PC-3 (cell line): ENCODE data around the gene ARHGAP22. TPM values are rescaled to one million over a fixed set of nuclear protein-coding genes. Genes with fewer than 3 reads are reported as not detected.

ENCODE experiments used
- ATAC-seq: fragments of 200-7000 bp; cut with Tn5 transposase; 2 replicates; pipeline ENCODE4 v1.9.1; 2020; ENCODE audit warnings: mild to moderate bottlenecking, moderate library complexity
- BruUV-seq: library from RNA; stranded (reverse); fragments of 400-500 nt; replicated peaks from 2 replicates; lab custom pipeline; 2021; lab: Mats Ljungman, UMichigan
- CTCF ChIA-PET: fragments of 300-600 bp; sonication (Branson Sonifier 250); formaldehyde crosslinking; loops from one replicate; lab custom pipeline; 2022; ENCODE audit warnings: antibody characterized with exemption; lab: Charles Lee
- POLR2A ChIA-PET: fragments of 300-600 bp; sonication (Branson Sonifier 250); formaldehyde crosslinking; loops from one replicate; lab custom pipeline; 2022; ENCODE audit warnings: antibody characterized with exemption; ENCODE audit not compliant: unreplicated experiment; lab: Charles Lee
- DNase-seq: peaks from one replicate; pipeline ENCODE4 v3.0.0-alpha.2; 2015
- H2AFZ ChIP-seq: fragments of 300-600 bp; sonication (generic); 2 replicates; pipeline ENCODE4 v1.6.0; 2016; ENCODE audit warnings: antibody characterized with exemption, low read length
- H3F3A ChIP-seq: fragments of 300-600 bp; sonication (generic); one replicate; pipeline ENCODE4 v1.6.0; 2017; ENCODE audit warnings: antibody characterized with exemption, low read length, control low read depth, mild to moderate bottlenecking; ENCODE audit not compliant: unreplicated experiment
- H3K27ac ChIP-seq: fragments of 300-600 bp; sonication (generic); 2 replicates; pipeline ENCODE4 v1.5.1; 2016; ENCODE audit warnings: mild to moderate bottlenecking, low read length
- H3K27me3 ChIP-seq: fragments of 300-600 bp; sonication (generic); 2 replicates; pipeline ENCODE4 v1.6.1; 2016; ENCODE audit warnings: low read length, mixed read lengths
- H3K36me3 ChIP-seq: fragments of 300-600 bp; sonication (generic); 2 replicates; pipeline ENCODE4 v1.6.1; 2016; ENCODE audit warnings: low read depth, mixed run types, low read length, mixed read lengths
- H3K4me1 ChIP-seq: fragments of 300-600 bp; sonication (generic); 2 replicates; pipeline ENCODE4 v1.5.1; 2016; ENCODE audit warnings: low read length; ENCODE audit not compliant: insufficient read depth
- H3K4me2 ChIP-seq: fragments of 300-600 bp; sonication (generic); 2 replicates; pipeline ENCODE4 v1.6.0; 2016; ENCODE audit warnings: low read length
- H3K4me3 ChIP-seq: fragments of 300-600 bp; sonication (generic); 2 replicates; pipeline ENCODE4 v1.5.1; 2016; ENCODE audit warnings: mild to moderate bottlenecking, low read length, mixed read lengths
- H3K79me2 ChIP-seq: fragments of 300-600 bp; sonication (generic); 2 replicates; pipeline ENCODE4 v1.6.1; 2017; ENCODE audit warnings: low read length, mixed read lengths
- H3K9ac ChIP-seq: fragments of 300-600 bp; sonication (generic); 2 replicates; pipeline ENCODE4 v1.6.0; 2016; ENCODE audit warnings: mild to moderate bottlenecking, low read length
- H3K9me2 ChIP-seq: fragments of 300-600 bp; sonication (generic); replicated peaks from 2 replicates; pipeline ENCODE4 v1.6.1; 2016; ENCODE audit warnings: mixed run types, low read length, mixed read lengths
- H3K9me3 ChIP-seq: fragments of 300-600 bp; sonication (generic); 2 replicates; pipeline ENCODE4 v1.6.1; 2016; ENCODE audit warnings: low read length, mixed read lengths
- H4K20me1 ChIP-seq: fragments of 300-600 bp; sonication (generic); 2 replicates; pipeline ENCODE4 v1.6.1; 2016; ENCODE audit warnings: low read length, mixed read lengths
- CTCF ChIP-seq: fragments of 300-600 bp; sonication (generic); conservative IDR thresholded peaks from 2 replicates; pipeline ENCODE4 v1.5.1; 2017; ENCODE audit warnings: antibody characterized with exemption, low read depth, mild to moderate bottlenecking, low read length
- EZH2 ChIP-seq: fragments of 300-600 bp; sonication (generic); IDR thresholded peaks from one replicate; pipeline ENCODE4 v1.6.1; 2017; ENCODE audit warnings: antibody characterized with exemption, mild to moderate bottlenecking, low read length; ENCODE audit not compliant: unreplicated experiment
- EZH2phosphoT487 ChIP-seq: fragments of 300-600 bp; sonication (generic); IDR thresholded peaks from 2 replicates; pipeline ENCODE4 v1.6.1; 2018; ENCODE audit warnings: mild to moderate bottlenecking, antibody characterized with exemption, low read length, borderline replicate concordance
- intact Hi-C: fragments of 100-400 bp; cut with micrococcal nuclease; formaldehyde crosslinking; loops from 2 replicates; pipeline ENCODE4 v1.9.0; 2023
- total RNA-seq: library from RNA; depleted of rRNA; stranded (reverse); fragments of >200 nt; gene quantifications from 2 replicates; pipeline ENCODE4 v1.2.3, GENCODE V29; 2014

The ARHGAP22 gene
- total RNA-seq, 1 experiment from 2014 or later, result 12.2 TPM

- H4K20me1 ChIP-seq, result no peaks in the 10 kb centered on the region; the same call in none of the 2 replicates
- intact Hi-C loops, result no loop called here
- H3F3A ChIP-seq, result no peaks in the 10 kb centered on the region
- no peaks in the 10 kb centered on the region for H3K9me2 ChIP-seq
- no peak overlapping the region for H3K4me2 ChIP-seq
- no peaks in the 10 kb centered on the region for H3K27me3 ChIP-seq
- H3K9ac ChIP-seq, result no peak overlapping the region
- no TSS peak for BruUV-seq
- H3K9me3 ChIP-seq, result no peaks in the 10 kb centered on the region
- no peak for TF ChIP-seq EZH2
- TF ChIP-seq CTCF, result no peak
- TF ChIP-seq EZH2phosphoT487, result no peak
- ATAC-seq, result no peak
- H3K79me2 ChIP-seq, result peaks cover 25% of the 10 kb centered on the region
- H3K4me1 ChIP-seq, result peaks cover 14% of the 10 kb centered on the region
- no peak overlapping the region for H2AFZ ChIP-seq
- no peaks in the 10 kb centered on the region for H3K36me3 ChIP-seq
- ChIA-PET POLR2A (no interaction called here), CTCF (interaction anchor here (0.6 kb wide), 1 partner anchor 57 kb away, joined by 9 read pairs; no protein-coding TSS in a partner anchor)
- H3K27ac ChIP-seq, result no peak overlapping the region
- DNase-seq, result no peak
- H3K4me3 ChIP-seq, result no peak overlapping the region
These were observed 6.5 kb downstream of the ARHGAP22 start for GRCh38 chr10:48598243-48598935.

- Histone ChIP-seq H2AFZ (no peak overlapping the region), H3K4me2 (no peak overlapping the region), H3K79me2 (no peaks in the 10 kb centered on the region), H3F3A (no peaks in the 10 kb centered on the region), H3K27me3 (no peaks in the 10 kb centered on the region), H3K9ac (no peak overlapping the region), H3K9me3 (no peaks in the 10 kb centered on the region), H3K4me3 (no peak overlapping the region), H3K9me2 (no peaks in the 10 kb centered on the region), H3K27ac (no peak overlapping the region), H3K36me3 (no peaks in the 10 kb centered on the region), H4K20me1 (no peaks in the 10 kb centered on the region), H3K4me1 (no peaks in the 10 kb centered on the region)
- POLR2A ChIA-PET, result no interaction called here
- TF ChIP-seq EZH2 (no peak), EZH2phosphoT487 (no peak), CTCF (no peak)
- intact Hi-C loops, result no loop called here
- BruUV-seq, result no TSS peak
- DNase-seq (no peak), ATAC-seq (no peak)
- CTCF ChIA-PET, result interaction anchor here (0.6 kb wide), 2 partner anchors 10 to 61 kb away, joined by 3 read pairs; no protein-coding TSS in a partner anchor
These were observed 9.3 kb downstream of the ARHGAP22 start for GRCh38 chr10:48595539-48595932.
